Measurements from ENCODE around the gene PGPEP1.

DNA sequence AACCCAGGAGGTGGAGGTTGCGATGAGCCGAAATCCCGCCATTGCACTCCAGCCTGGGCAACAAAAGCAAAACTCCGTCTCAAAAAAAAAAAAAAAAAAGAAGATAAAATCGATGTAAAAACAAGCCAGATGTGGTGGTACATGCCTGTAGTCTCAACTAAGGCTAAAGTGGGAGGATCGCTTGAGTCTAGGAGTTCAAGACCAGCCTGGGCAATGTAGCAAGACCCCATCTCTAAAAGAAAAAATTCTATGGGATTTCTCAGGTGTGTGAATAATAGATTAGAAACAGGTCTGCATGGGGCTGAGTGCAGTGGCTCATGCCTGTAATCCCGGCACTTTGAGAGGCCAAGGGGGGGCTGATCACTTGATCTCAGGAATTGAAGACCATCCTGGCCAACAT lies 11.1 kb downstream of the PGPEP1 start:
- TF ChIP-seq, protein P1, sequence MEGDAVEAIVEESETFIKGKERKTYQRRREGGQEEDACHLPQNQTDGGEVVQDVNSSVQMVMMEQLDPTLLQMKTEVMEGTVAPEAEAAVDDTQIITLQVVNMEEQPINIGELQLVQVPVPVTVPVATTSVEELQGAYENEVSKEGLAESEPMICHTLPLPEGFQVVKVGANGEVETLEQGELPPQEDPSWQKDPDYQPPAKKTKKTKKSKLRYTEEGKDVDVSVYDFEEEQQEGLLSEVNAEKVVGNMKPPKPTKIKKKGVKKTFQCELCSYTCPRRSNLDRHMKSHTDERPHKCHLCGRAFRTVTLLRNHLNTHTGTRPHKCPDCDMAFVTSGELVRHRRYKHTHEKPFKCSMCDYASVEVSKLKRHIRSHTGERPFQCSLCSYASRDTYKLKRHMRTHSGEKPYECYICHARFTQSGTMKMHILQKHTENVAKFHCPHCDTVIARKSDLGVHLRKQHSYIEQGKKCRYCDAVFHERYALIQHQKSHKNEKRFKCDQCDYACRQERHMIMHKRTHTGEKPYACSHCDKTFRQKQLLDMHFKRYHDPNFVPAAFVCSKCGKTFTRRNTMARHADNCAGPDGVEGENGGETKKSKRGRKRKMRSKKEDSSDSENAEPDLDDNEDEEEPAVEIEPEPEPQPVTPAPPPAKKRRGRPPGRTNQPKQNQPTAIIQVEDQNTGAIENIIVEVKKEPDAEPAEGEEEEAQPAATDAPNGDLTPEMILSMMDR (IDR thresholded peaks at IDR 0.05; ENCODE audit: extremely low read depth in 1 of 2, insufficient read depth in 1 of 2, low read depth in 1 of 2, low read length in 2 of 2): no peak
- TF ChIP-seq POLR2A (IDR thresholded peaks at IDR 0.05; ENCODE audit: low read depth, low read length) (no peak), POLR2AphosphoS5 (IDR thresholded peaks at IDR 0.05; ENCODE audit: insufficient read depth, low read depth, low read length) (no peak), JUN (IDR thresholded peaks at IDR 0.05; ENCODE audit: borderline replicate concordance, insufficient read depth, insufficient read length, low read depth) (no peak)
- TF ChIP-seq, protein P2, sequence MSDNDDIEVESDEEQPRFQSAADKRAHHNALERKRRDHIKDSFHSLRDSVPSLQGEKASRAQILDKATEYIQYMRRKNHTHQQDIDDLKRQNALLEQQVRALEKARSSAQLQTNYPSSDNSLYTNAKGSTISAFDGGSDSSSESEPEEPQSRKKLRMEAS (IDR thresholded peaks at IDR 0.05; ENCODE audit: insufficient read depth, insufficient read length): no peak
